Mammary epithelial cell (primary cell): ENCODE measurements around the gene ADTRP.

Source experiments
- CTCF ChIP-seq, 2 donors: IDR thresholded peaks in 1 of 2; conservative IDR thresholded peaks in 1 of 2; 2 replicates each; pipeline ENCODE4 v1.5.1; 2011 to 2012; ENCODE audit warnings: inconsistent platforms in 2 of 2, low read length in 2 of 2, mild to moderate bottlenecking in 2 of 2, control low read depth in 1 of 2, low read depth in 1 of 2; ENCODE audit not compliant: insufficient read depth in 1 of 2; ENCODE audit errors: extremely low read depth in 1 of 2
- EZH2 ChIP-seq: IDR thresholded peaks from 2 replicates; pipeline ENCODE4 v1.6.1; 2012; ENCODE audit warnings: low read length, inconsistent platforms, borderline replicate concordance

- TF ChIP-seq CTCF (conservative IDR thresholded peaks at IDR 0.05 in 1 of 2, IDR thresholded peaks at IDR 0.05 in 1 of 2; ENCODE audit: extremely low read depth in 1 of 2, insufficient read depth in 1 of 2, low read depth in 1 of 2, low read length in 2 of 2), result no peak
- no peak for TF ChIP-seq EZH2
Observed at GRCh38 chr6:11798096-11798495, 19.5 kb upstream of the ADTRP start.
